ENCODE data around the gene PRR30. TPM values are rescaled to one million over a fixed set of nuclear protein-coding genes. Genes with fewer than 3 reads are reported as not detected.

The PRR30 gene
- total and polyA plus RNA-seq, 2 of the 4 experiments (the other 2 are of a cell fraction) = not detected

GRCh38 chr2:27184115-27184514 is 44.9 kb upstream of the PRR30 start:
- 0% methylated on average over 1 of the region's 4 CpGs; no CpG with 5 or more reads in 1 of the 2 experiments for WGBS, 2 experiments (ENCODE audit: extremely low coverage in 2 of 2, insufficient read length in 1 of 2)
- in situ Hi-C loops (cut with MboI; ENCODE audit: low sequenced_read_pairs) (no loop called here), dilution Hi-C loops (cut with HindIII; ENCODE audit: low sequenced_read_pairs, unreplicated experiment) (no loop called here), intact Hi-C loops (cut with micrococcal nuclease) (no loop called here)
- ChIA-PET CTCF (interaction anchor here (1.2 kb wide), 1 partner anchor 50 kb away, joined by 3 read pairs; the partner anchor contains the start of gene PREB), POLR2A (ENCODE audit: unreplicated experiment) (no interaction called here)
- Histone ChIP-seq H2BK20ac (ENCODE audit: low read depth, low read length) (no peak overlapping the region), H2BK5ac (ENCODE audit: low read depth, low read length, poor library complexity, severe bottlenecking) (no peak overlapping the region), H3K27ac (ENCODE audit: insufficient read depth, low read length) (no peak overlapping the region), H4K91ac (ENCODE audit: insufficient read depth, low read depth, low read length) (no peak overlapping the region), H4K20me1 (ENCODE audit: insufficient read depth, low read length) (no peaks in the 10 kb centered on the region), H3K9me1 (ENCODE audit: insufficient read depth, low read length) (peaks cover 7% of the 10 kb centered on the region; the same call in 1 of the 2 replicates), H2AK9ac (replicated peaks; ENCODE audit: low read depth, low read length, poor library complexity) (no peak overlapping the region), H3K9me3 (ENCODE audit: control insufficient read depth, insufficient read depth, low read length) (peaks cover 2% of the 10 kb centered on the region; the same call in 1 of the 2 replicates), H3K23ac (ENCODE audit: low read depth, low read length) (no peak overlapping the region), H3K79me1 (ENCODE audit: low read depth in 1 of 2, low read length in 2 of 2) (no peaks in the 10 kb centered on the region), H3K4me3 (ENCODE audit: insufficient read depth, low read depth, low read length) (no peak overlapping the region), H2BK15ac (ENCODE audit: low read depth, low read length) (no peak overlapping the region), H3K4me2 (ENCODE audit: low read depth, low read length) (no peak overlapping the region), H2AK5ac (ENCODE audit: low read depth, low read length) (no peak overlapping the region), H2BK120ac (ENCODE audit: low read depth, low read length) (peak overlapping the region; percentile 4; the same call in 1 of the 2 replicates), H3K56ac (ENCODE audit: extremely low read depth, insufficient read depth, low read length) (no peak overlapping the region), H3K14ac (replicated peaks; ENCODE audit: low read depth, low read length) (no peak overlapping the region), H3K36me3 (ENCODE audit: control insufficient read depth, insufficient read depth, low read length) (no peaks in the 10 kb centered on the region), H3K27me3 (ENCODE audit: control insufficient read depth, insufficient read depth, low read length) (peaks cover 18% of the 10 kb centered on the region), H3K4me1 (ENCODE audit: control insufficient read depth, insufficient read depth, low read length) (peaks cover 18% of the 10 kb centered on the region), H3K4ac (ENCODE audit: low read depth, low read length) (peak overlapping the region; percentile 45; the same call in 1 of the 2 replicates), H4K5ac (ENCODE audit: low read depth, low read length) (no peak overlapping the region), H4K8ac (ENCODE audit: low read depth in 2 of 2, low read length in 2 of 2) (no peak overlapping the region), H2AFZ (replicated peaks; ENCODE audit: low read length, poor library complexity) (no peak overlapping the region), H3K9ac (ENCODE audit: low read depth, low read length) (no peak overlapping the region), H3K18ac (ENCODE audit: low read depth, low read length) (no peak overlapping the region)
- TF ChIP-seq MXI1 (IDR thresholded peaks at IDR 0.05; ENCODE audit: borderline replicate concordance, low read depth, low read length) (no peak), FOS (IDR thresholded peaks at IDR 0.05; ENCODE audit: low read depth, low read length) (no peak), MAFK (IDR thresholded peaks at IDR 0.05; ENCODE audit: low read depth, low read length) (no peak), RAD21 (IDR thresholded peaks at IDR 0.05; ENCODE audit: low read length) (no peak), CEBPB (IDR thresholded peaks at IDR 0.05; ENCODE audit: low read depth, low read length) (0 out of 2 replicates have a peak, but pooled peaks have one; percentile 2), RCOR1 (IDR thresholded peaks at IDR 0.05; ENCODE audit: insufficient replicate concordance, low read length) (no peak)
- no TSS peak for BruUV-seq (replicated peaks)
- ATAC-seq (ENCODE audit: low read depth) (no peak), DNase-seq (no peak)

All from IMR-90 (cell line).